Fibroblast of the conjunctiva (primary cell): ENCODE data around the gene RAB25.

Experiments used
- DNase-seq: peaks from one replicate; pipeline ENCODE4 v3.0.0-alpha.2; 2010; ENCODE audit warnings: low read depth

RAB25 gene

GRCh38 chr1:156079762-156080161 lies 18.8 kb downstream of the RAB25 start:
- DNase-seq: no peak

GRCh38 chr1:156080241-156080862 lies 19.4 kb downstream of the RAB25 start:
- DNase-seq: no peak

- DNase-seq: no peak
Measured at GRCh38 chr1:156080863-156081179, 19.9 kb downstream of the RAB25 start.

GRCh38 chr1:156081180-156081916 lies 20.4 kb downstream of the RAB25 start:
- DNase-seq: no peak

GRCh38 chr1:156081917-156082308 lies 21.0 kb downstream of the RAB25 start:
- DNase-seq: no peak

- peak; percentile 33 for DNase-seq
Measured at GRCh38 chr1:156082309-156083091, 21.5 kb downstream of the RAB25 start, which contains the start of gene MEX3A. MEX3A (minus strand) TSS chr1:156082465; CDS start chr1:156081998, 467 bp downstream.

- no peak for DNase-seq
Measured at GRCh38 chr1:156083800-156084790, 23.1 kb downstream of the RAB25 start.

- no peak for DNase-seq
Measured at GRCh38 chr1:156086256-156086662, 25.3 kb downstream of the RAB25 start.

- no peak for DNase-seq
Measured at GRCh38 chr1:156089704-156090103, 28.7 kb downstream of the RAB25 start.

GRCh38 chr1:156090138-156090839 lies 29.3 kb downstream of the RAB25 start:
- DNase-seq: no peak

- peak; percentile 64 for DNase-seq
Measured at GRCh38 chr1:156090840-156091188, 29.9 kb downstream of the RAB25 start.

- no peak for DNase-seq
Measured at GRCh38 chr1:156091610-156092009, 30.6 kb downstream of the RAB25 start.

- no peak for DNase-seq
Measured at GRCh38 chr1:156095906-156096508, 35.0 kb downstream of the RAB25 start.

- DNase-seq: peak; percentile 80
Measured at GRCh38 chr1:156096640-156097391, 35.9 kb downstream of the RAB25 start.

- DNase-seq: no peak
Measured at GRCh38 chr1:156097499-156098178, 36.7 kb downstream of the RAB25 start.

GRCh38 chr1:156098784-156099183 lies 37.8 kb downstream of the RAB25 start:
- DNase-seq: no peak

- no peak for DNase-seq
Measured at GRCh38 chr1:156099282-156099681, 38.3 kb downstream of the RAB25 start.

GRCh38 chr1:156100205-156100995 lies 39.4 kb downstream of the RAB25 start:
- DNase-seq: no peak

GRCh38 chr1:156101880-156102279 lies 40.9 kb downstream of the RAB25 start:
- DNase-seq: no peak
